ENCODE measurements around the gene SLC6A11. TPM values are rescaled to one million over a fixed set of nuclear protein-coding genes. Genes with fewer than 3 reads are reported as not detected.

SLC6A11 gene
- polyA plus RNA-seq, 2 donors = 6.1 to 7.3 TPM

DNA sequence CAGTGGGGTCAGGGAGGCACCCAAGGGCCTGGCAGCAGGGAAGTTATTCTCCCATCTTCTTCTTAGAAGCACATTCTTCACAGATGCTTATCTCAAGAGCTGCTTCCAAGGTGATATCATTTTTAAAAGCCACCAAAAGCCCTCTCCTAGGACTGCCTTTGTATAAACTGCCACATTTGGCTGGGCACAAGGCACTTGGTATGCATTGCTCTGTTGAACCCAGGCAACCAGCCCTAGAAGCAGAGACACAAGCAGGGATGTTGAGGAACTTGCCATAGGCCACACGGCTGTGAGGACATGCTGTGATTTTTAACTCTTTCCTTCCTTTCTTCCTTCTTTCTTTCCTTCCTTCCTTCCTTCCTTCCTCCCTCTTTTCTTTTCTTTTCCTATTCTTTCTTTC lies 169.2 kb downstream of the SLC6A11 start:
- Histone ChIP-seq H3K27ac (ENCODE audit: low read depth in 2 of 2, low read length in 1 of 2) (no peak overlapping the region), H3K4me3 (ENCODE audit: low read depth in 1 of 2, low read length in 2 of 2) (no peak overlapping the region), H3K4me1 (ENCODE audit: control insufficient read depth in 2 of 2, insufficient read depth in 2 of 2, low read length in 1 of 2) (peaks cover 0 to 2% of the 10 kb centered on the region in 2 donors), H3K9me3 (ENCODE audit: control insufficient read depth in 2 of 2, insufficient read depth in 1 of 2, low read depth in 1 of 2, low read length in 1 of 2) (no peaks in the 10 kb centered on the region), H3K27me3 (ENCODE audit: control insufficient read depth in 1 of 2, insufficient read depth in 2 of 2, low read length in 2 of 2) (no peaks in the 10 kb centered on the region), H3K36me3 (ENCODE audit: control insufficient read depth in 2 of 2, insufficient read depth in 2 of 2, low read length in 1 of 2) (no peaks in the 10 kb centered on the region)
- WGBS, 2 donors = 47 to 52% methylated on average over 1 of the region's 1 CpG

DNA sequence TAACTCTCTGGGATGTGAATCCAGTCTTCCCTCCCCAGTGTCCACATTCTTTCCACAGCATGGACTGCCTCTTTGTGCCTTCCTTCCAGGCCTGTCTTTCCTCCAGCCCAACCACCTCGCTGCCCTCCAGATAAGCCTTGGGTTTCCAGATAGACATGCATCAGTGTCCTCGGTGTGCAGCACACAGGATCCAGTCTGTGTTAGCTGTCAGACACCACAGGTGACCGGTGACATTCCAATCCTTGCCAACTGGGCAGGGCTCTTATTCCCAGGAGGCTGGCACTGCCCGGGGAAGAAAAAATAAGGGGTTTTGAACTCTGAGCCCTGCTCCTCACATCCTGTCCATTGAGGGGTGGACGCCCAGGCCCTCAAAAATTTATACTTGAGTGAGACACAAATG lies 170.6 kb downstream of the SLC6A11 start:
- Histone ChIP-seq H3K9me3 (ENCODE audit: control insufficient read depth in 2 of 2, insufficient read depth in 1 of 2, low read depth in 1 of 2, low read length in 1 of 2) (no peaks in the 10 kb centered on the region), H3K4me1 (ENCODE audit: control insufficient read depth in 2 of 2, insufficient read depth in 2 of 2, low read length in 1 of 2) (peaks cover 0 to 2% of the 10 kb centered on the region in 2 donors), H3K4me3 (ENCODE audit: low read depth in 1 of 2, low read length in 2 of 2) (no peak overlapping the region), H3K27me3 (ENCODE audit: control insufficient read depth in 1 of 2, insufficient read depth in 2 of 2, low read length in 2 of 2) (no peaks in the 10 kb centered on the region), H3K36me3 (ENCODE audit: control insufficient read depth in 2 of 2, insufficient read depth in 2 of 2, low read length in 1 of 2) (no peaks in the 10 kb centered on the region), H3K27ac (ENCODE audit: low read depth in 2 of 2, low read length in 1 of 2) (no peak overlapping the region)
- WGBS, 2 donors = 87 to 88% methylated on average over 5 of the region's 5 CpGs

DNA sequence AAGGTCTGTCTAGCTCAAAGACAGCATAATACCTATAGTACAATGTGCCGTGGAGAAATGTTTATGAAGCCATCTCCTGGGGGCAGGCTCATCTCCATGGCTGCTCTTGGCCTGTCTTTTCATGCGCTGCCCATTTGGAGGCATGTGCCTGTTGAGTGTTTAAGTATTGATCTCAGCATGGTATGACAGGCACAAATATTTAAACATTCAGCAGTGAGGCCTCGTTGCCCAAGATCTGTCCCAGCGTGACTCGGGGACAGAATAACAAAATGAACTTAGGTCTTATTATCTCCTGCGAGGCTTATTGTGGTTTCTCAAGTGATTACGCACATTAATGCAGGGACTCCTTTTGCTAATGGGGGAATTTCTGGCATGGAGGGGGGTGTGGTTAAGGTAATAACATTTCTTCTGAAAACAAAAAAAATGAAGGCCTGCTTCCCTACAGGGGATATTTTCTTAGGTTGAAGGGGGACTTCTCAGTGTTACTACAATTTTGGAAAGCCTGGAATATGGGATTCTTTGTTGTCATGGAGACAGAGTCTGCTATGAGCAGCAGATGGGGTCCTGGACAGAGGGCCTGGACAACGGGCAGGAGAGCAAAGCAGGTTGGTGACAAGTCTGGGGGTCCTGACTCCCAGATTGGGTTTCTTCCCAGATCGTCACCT lies 172.1 kb downstream of the SLC6A11 start:
- 74 to 86% methylated on average over 9 of the region's 9 CpGs for WGBS, 2 donors
- Histone ChIP-seq H3K4me3 (ENCODE audit: low read depth in 1 of 2, low read length in 2 of 2) (no peak overlapping the region), H3K36me3 (ENCODE audit: control insufficient read depth in 2 of 2, insufficient read depth in 2 of 2, low read length in 1 of 2) (no peaks in the 10 kb centered on the region), H3K4me1 (ENCODE audit: control insufficient read depth in 2 of 2, insufficient read depth in 2 of 2, low read length in 1 of 2) (peaks cover 0 to 6% of the 10 kb centered on the region in 2 donors), H3K27me3 (ENCODE audit: control insufficient read depth in 1 of 2, insufficient read depth in 2 of 2, low read length in 2 of 2) (no peaks in the 10 kb centered on the region), H3K27ac (ENCODE audit: low read depth in 2 of 2, low read length in 1 of 2) (no peak overlapping the region), H3K9me3 (ENCODE audit: control insufficient read depth in 2 of 2, insufficient read depth in 1 of 2, low read depth in 1 of 2, low read length in 1 of 2) (no peaks in the 10 kb centered on the region)

DNA sequence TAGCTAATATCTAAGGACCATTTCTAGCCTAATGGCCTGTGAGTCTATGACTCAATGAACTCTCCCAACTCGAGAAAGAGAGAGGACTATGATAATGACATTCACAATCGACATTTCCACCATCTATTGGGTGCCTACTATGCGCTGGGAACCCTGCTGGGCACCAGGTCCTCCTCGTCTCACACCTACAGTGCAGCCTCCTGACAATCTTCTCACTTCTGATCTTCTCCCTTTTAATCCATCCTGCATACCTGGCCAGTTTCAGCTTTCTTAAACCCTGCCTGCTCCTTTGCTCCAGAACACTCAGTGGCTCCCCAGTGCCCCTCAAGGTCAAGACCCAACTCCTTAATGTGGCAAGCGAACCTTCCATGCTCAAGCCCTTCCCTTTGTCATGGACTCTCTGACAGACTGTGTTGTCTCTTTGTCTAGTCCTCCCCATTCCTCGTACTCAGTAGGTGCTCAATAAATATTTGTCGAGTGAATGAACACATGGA lies 173.0 kb downstream of the SLC6A11 start:
- 73 to 81% methylated on average over 7 of the region's 7 CpGs for WGBS, 2 donors
- Histone ChIP-seq H3K4me1 (ENCODE audit: control insufficient read depth in 2 of 2, insufficient read depth in 2 of 2, low read length in 1 of 2) (peaks cover 3 to 6% of the 10 kb centered on the region in 2 donors), H3K27me3 (ENCODE audit: control insufficient read depth in 1 of 2, insufficient read depth in 2 of 2, low read length in 2 of 2) (no peaks in the 10 kb centered on the region), H3K27ac (ENCODE audit: low read depth in 2 of 2, low read length in 1 of 2) (no peak overlapping the region), H3K4me3 (ENCODE audit: low read depth in 1 of 2, low read length in 2 of 2) (no peak overlapping the region), H3K36me3 (ENCODE audit: control insufficient read depth in 2 of 2, insufficient read depth in 2 of 2, low read length in 1 of 2) (no peaks in the 10 kb centered on the region), H3K9me3 (ENCODE audit: control insufficient read depth in 2 of 2, insufficient read depth in 1 of 2, low read depth in 1 of 2, low read length in 1 of 2) (no peaks in the 10 kb centered on the region)

Other genes starting within 250 kb of the SLC6A11 start
- gene SLC6A1, start 176.5 kb downstream of the SLC6A11 start, polyA plus RNA-seq = 10 to 100 TPM in 1 of 2 donors, 1 to 10 TPM in 1; 6.9 to 12.7 TPM